MCF 10A (cell line): ENCODE results near the gene PDCD1LG2. TPM values are rescaled to one million over a fixed set of nuclear protein-coding genes. Genes with fewer than 3 reads are reported as not detected.

ENCODE experiments used
- BruUV-seq: library from RNA; stranded (reverse); fragments of 400-500 nt; replicated peaks from 2 replicates; lab custom pipeline; 2021; lab: Mats Ljungman, UMichigan
- CTCF ChIA-PET: fragments of 300-600 bp; sonication (Branson Sonifier 250); formaldehyde crosslinking; extraction: SDS; loops from one replicate; lab custom pipeline; 2021; ENCODE audit warnings: antibody characterized with exemption, inconsistent platforms; lab: Yijun Ruan, JAX
- POLR2A ChIA-PET: fragments of 300-600, 350-650 bp; sonication (Branson Sonifier 250); formaldehyde crosslinking; extraction: SDS; loops from one replicate; lab custom pipeline; 2020; ENCODE audit warnings: antibody characterized with exemption, inconsistent platforms; lab: Yijun Ruan, JAX
- DNase-seq: peaks from one replicate; pipeline ENCODE4 v3.0.0-alpha.2; 2018; ENCODE audit not compliant: unreplicated experiment
- H3K27ac Mint-ChIP-seq: one replicate; pipeline ENCODE4 v1.8.0; 2022; ENCODE audit warnings: mild to moderate bottlenecking, low read depth, mixed read lengths; ENCODE audit not compliant: unreplicated experiment
- H3K27me3 Mint-ChIP-seq: one replicate; pipeline ENCODE4 v1.8.0; 2022; ENCODE audit warnings: mixed read lengths; ENCODE audit not compliant: insufficient read depth, unreplicated experiment
- H3K36me3 Mint-ChIP-seq: one replicate; pipeline ENCODE4 v1.8.0; 2022; ENCODE audit warnings: mild to moderate bottlenecking, moderate library complexity, mixed read lengths; ENCODE audit not compliant: insufficient read depth, unreplicated experiment
- H3K4me1 Mint-ChIP-seq: one replicate; pipeline ENCODE4 v1.8.0; 2022; ENCODE audit warnings: mixed read lengths; ENCODE audit not compliant: insufficient read depth, unreplicated experiment
- H3K4me3 Mint-ChIP-seq: one replicate; pipeline ENCODE4 v1.8.0; 2022; ENCODE audit warnings: mild to moderate bottlenecking, moderate library complexity, mixed read lengths; ENCODE audit not compliant: unreplicated experiment
- H3K9me3 Mint-ChIP-seq: one replicate; pipeline ENCODE4 v1.8.0; 2022; ENCODE audit warnings: mixed read lengths; ENCODE audit not compliant: unreplicated experiment
- CTCF ChIP-seq: fragments of 200-600 bp; IDR thresholded peaks from one replicate; pipeline ENCODE4 v1.8.0; 2022; ENCODE audit warnings: antibody characterized with exemption, mild to moderate bottlenecking; ENCODE audit not compliant: unreplicated experiment
- intact Hi-C: fragments of 100-400 bp; cut with micrococcal nuclease; formaldehyde crosslinking; loops from 2 replicates; pipeline ENCODE4 v1.14.1; 2022
- total RNA-seq: library from RNA; stranded (reverse); gene quantifications from 2 replicates; pipeline ENCODE4 v1.2.3, GENCODE V29; 2022

Gene PDCD1LG2
- total RNA-seq, 1 experiment from 2014 or later: 1.8 TPM

- TF ChIP-seq CTCF: no peak
- no peaks in the 10 kb centered on the region for H3K27me3 Mint-ChIP-seq
- no peaks in the 10 kb centered on the region for H3K4me1 Mint-ChIP-seq
- H3K9me3 Mint-ChIP-seq: no peaks in the 10 kb centered on the region
- intact Hi-C loops: no loop called here
- no peaks in the 10 kb centered on the region for H3K36me3 Mint-ChIP-seq
- ChIA-PET CTCF (interaction anchor here (0.6 to 1.1 kb wide), 4 partner anchors 19 to 231 kb away, joined by 3 to 5 read pairs (median 3); partner anchors contain the start of gene CD274), POLR2A (no interaction called here)
- H3K27ac Mint-ChIP-seq: no peak overlapping the region
- BruUV-seq: no TSS peak
- DNase-seq: no peak
- H3K4me3 Mint-ChIP-seq: no peak overlapping the region
Measured at GRCh38 chr9:5482194-5482593, 28.1 kb upstream of the PDCD1LG2 start.

- ChIA-PET CTCF (interaction anchor here (0.7 kb wide), 1 partner anchor 929 kb away, joined by 3 read pairs; the partner anchor contains the start of gene UHRF2), POLR2A (interaction anchor here (0.9 kb wide), 1 partner anchor 33 kb away, joined by 4 read pairs; the partner anchor contains the start of gene CD274)
- Mint-ChIP-seq H3K27ac (no peak overlapping the region), H3K27me3 (no peaks in the 10 kb centered on the region), H3K4me3 (no peak overlapping the region), H3K4me1 (no peaks in the 10 kb centered on the region), H3K36me3 (no peaks in the 10 kb centered on the region), H3K9me3 (no peaks in the 10 kb centered on the region)
- no TSS peak for BruUV-seq
- intact Hi-C loops: no loop called here
- no peak for DNase-seq
- TF ChIP-seq CTCF: no peak
Measured at GRCh38 chr9:5483306-5483705, 27.0 kb upstream of the PDCD1LG2 start.

- Mint-ChIP-seq H3K9me3 (no peaks in the 10 kb centered on the region), H3K36me3 (no peaks in the 10 kb centered on the region), H3K27ac (no peak overlapping the region), H3K4me3 (no peak overlapping the region), H3K27me3 (no peaks in the 10 kb centered on the region), H3K4me1 (no peaks in the 10 kb centered on the region)
- intact Hi-C loops: no loop called here
- CTCF ChIA-PET: interaction anchor here (0.5 kb wide), 1 partner anchor 221 kb away, joined by 3 read pairs; no protein-coding TSS in a partner anchor
- BruUV-seq: no TSS peak
- DNase-seq: no peak
- POLR2A ChIA-PET: no interaction called here
- TF ChIP-seq CTCF: no peak
Measured at GRCh38 chr9:5485378-5486085, 24.8 kb upstream of the PDCD1LG2 start.

DNA sequence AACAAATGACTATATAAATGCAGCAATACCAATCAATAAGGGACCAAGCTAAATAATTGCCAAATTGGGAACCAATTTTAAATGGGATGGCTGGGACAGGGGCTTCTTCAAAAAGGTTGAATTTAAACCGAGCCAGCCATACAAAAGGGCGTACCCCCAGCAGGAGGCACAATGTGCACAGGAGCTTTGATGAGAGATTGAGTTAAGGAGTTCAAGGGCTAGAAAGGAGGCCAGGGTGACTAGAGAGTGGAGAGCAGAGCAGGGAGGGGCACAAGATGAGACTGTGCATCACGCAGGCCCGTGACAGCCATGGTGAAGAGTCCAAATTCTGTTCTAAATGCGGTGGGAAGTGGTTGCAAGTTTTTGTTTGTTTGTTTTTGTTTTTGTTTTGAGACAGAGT, 23.3 kb upstream of the PDCD1LG2 start:
- CTCF ChIA-PET: interaction anchor here (0.5 to 0.6 kb wide), 2 partner anchors 15 to 1173 kb away, joined by 3 read pairs; no protein-coding TSS in a partner anchor
- intact Hi-C loops: no loop called here
- BruUV-seq: no TSS peak
- Mint-ChIP-seq H3K36me3 (no peaks in the 10 kb centered on the region), H3K27me3 (no peaks in the 10 kb centered on the region), H3K4me3 (no peak overlapping the region), H3K27ac (no peak overlapping the region), H3K4me1 (no peaks in the 10 kb centered on the region), H3K9me3 (no peaks in the 10 kb centered on the region)
- POLR2A ChIA-PET: no interaction called here
- no peak for TF ChIP-seq CTCF
- DNase-seq: no peak
